Pons (tissue), 1 donor: Measurements from ENCODE around the gene CYP46A1.
"Not testable (repeated sequence)": the region's sequence is repeated elsewhere in the genome, so short reads cannot be mapped to it uniquely, and the experiment has no call there.

Experiments
- DNase-seq: peaks from one replicate; pipeline ENCODE4 v3.0.0-alpha.2; 2016; ENCODE audit warnings: low spot score

CYP46A1 gene

GRCh38 chr14:99657645-99658155 lies 26.4 kb upstream of the CYP46A1 start:
- no peak for DNase-seq

GRCh38 chr14:99658218-99658845 lies 25.8 kb upstream of the CYP46A1 start:
- no peak for DNase-seq

GRCh38 chr14:99659333-99659741 lies 24.8 kb upstream of the CYP46A1 start:
- no peak for DNase-seq

- no peak for DNase-seq
Observed at GRCh38 chr14:99660006-99660566, 24.0 kb upstream of the CYP46A1 start.

DNA sequence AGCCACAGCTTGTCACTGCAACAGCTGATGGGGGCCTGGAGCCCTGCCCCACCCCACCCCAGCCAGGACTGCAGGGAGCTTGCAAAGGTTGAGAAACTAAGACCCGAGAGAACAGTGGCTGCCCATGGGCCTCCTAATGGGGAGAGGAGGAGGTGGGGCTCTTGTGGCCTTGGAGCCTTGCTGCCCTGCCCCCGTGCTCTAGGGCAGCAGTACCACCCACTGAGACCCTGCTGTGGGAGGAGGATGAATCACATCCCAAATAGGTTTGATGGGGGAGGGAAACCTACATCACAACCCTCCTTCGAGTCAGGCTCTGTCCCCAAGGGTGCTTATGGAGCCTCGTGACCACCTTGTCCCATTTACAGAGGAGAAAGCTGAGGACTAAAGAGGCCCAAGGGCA lies 23.3 kb upstream of the CYP46A1 start:
- no peak for DNase-seq

- not testable (repeated sequence) for DNase-seq
Observed at GRCh38 chr14:99661206-99661605, 22.9 kb upstream of the CYP46A1 start.

GRCh38 chr14:99662846-99663245 lies 21.3 kb upstream of the CYP46A1 start:
- DNase-seq = no peak

DNA sequence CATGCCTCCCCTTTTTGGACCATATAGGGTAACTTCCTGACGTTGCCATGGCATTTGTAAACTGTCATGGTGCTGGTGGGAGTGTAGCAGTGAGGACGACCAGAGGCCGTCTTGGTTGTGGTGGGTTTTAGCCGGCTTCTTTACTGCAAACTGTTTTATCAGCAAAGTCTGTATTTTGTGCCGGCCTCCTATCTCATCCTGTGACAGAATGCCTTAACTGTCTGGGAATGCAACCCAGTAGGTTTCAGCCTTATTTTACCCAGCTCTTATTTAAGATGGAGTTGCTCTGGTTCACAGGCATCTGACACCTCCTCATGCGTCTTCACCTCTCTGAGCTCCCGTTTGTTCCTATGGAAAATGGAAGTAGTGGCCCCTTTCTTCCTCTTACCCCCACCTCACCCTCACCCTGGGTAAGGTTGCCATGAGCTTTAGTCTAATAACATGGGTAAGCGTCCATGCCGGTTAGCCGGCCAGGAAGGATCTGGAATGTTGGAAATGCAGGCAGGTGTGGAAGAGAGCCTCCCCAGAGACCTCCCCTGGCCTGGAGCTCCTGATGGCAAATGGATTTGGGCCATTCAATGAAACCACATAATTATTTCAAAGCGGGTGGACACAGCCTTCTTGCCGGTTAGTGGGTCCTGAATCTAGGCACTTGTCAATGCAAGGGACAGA lies 20.6 kb upstream of the CYP46A1 start:
- no peak for DNase-seq

DNA sequence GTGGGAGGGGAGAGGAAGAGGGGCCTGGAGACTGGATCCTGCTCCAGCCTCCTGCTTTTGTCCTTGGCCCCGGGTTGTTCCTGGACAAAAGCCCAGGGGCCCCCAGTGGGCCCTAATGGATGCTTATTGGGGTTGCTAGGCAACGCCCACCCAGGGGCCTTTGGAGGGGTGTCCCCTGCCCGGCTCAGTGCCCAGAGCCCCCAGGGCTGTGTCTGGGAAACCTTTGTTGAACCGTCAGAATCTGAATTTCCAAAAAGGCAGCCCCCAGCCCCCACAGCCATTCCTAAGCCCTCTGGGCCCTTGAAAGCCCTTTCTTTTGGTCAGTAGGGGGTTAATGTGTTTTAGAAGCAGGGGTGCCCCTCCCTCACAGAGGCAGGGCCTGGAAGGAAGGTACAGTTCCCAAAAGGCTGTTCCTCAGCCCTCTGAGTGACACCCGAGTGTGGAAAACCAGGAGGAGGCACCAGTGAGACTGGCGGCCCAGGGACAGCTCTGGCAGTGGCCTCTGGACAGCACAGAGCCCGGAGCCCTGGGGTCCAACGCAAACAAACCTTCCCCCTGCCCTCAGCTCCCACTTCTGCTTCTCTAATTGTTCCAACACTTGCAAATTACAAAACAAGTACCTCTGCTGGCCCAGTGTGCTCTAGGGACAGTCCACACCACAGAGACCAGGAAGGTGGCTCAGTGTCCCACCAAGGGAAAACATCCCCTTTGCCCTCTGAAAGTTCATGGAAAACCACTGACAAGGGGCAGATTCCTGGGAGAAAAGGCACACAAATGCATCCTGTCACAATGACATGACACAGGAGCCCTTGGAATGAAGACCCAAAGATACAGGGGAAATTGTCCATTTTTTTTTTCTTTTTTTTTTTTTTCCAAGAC lies 19.8 kb upstream of the CYP46A1 start:
- DNase-seq = no peak

- no peak for DNase-seq
Observed at GRCh38 chr14:99664937-99665273, 19.2 kb upstream of the CYP46A1 start.

DNA sequence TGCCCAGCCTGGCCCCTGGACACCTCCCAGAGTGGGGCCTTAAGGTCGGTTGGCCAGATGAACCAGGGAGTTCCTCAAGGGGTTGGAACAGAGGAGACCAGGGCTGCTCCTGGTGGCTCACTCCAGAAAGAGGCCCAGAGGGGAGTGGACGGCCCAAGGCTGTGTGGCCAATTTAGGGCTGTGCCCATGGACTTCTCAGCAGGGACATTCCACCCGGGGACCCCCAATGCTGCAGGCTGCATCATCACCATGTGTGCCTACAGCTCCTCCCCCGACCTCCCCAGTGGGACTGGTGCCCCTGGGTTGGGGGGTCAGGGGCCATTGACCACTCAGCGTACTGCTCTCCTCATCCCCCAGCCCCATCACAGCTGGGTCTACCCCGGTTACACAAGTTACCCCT lies 17.6 kb upstream of the CYP46A1 start:
- no peak for DNase-seq

GRCh38 chr14:99667045-99667444 lies 17.1 kb upstream of the CYP46A1 start:
- DNase-seq = no peak

DNA sequence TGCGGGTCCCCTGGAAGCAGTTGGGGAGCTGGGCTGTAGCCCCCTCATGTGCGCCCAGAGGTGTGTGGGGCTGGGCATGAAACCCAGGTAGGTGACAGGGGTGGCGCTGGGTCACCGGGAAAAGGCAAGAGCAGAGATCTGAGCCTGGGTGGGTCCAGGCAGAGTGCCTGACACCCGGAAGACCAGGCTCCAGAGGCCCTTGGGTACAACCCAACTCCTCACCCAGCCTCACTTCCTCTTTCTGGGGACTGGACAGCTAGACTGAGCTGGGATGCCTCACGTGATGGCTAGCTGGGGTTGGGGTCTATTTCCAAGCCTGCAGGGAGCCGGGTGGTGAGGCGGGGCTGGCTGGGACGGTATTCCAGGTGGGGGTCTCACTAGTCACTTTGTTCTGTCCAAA lies 16.3 kb upstream of the CYP46A1 start:
- no peak for DNase-seq

GRCh38 chr14:99668307-99669295 lies 15.5 kb upstream of the CYP46A1 start:
- no peak for DNase-seq

DNA sequence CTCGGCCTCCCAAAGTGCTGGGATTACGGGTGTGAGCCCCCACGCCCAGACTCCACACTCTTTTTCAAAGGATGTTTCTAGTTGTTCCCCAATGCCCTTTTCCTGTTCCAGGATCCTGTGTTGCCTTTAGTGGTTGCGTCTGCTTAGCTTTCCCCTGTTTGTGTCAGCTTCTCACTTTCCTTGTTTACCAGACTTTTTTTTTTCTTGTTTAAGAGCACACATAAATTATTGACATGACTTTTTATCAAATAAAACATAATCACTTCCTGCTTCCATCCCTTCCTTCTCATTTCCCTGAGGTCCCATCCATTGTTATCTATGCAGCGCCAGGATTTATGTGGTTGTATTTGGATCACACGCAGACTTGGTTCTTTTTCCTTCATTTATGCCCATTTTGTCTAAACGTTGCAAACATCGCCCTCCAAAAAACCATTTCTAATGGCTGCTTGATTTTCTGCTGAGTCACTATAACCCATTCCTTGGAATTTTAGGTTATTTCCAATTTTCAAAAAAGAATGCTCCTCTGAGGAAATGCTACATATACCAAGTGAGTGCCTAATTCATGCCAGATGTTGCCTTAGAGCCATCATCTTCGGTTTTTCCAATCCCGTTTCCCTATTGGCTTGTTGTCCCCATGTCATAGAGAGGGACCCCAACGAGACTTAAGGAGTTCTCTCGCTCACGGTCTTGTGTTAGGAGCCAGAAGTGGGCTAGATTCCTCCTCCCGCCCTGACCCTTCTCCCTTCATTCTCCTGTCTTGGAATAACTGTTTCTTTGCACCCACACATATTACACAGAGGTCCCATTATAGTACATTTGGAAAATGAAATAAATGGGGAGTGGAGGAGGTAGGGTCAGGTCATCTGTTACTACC lies 13.5 kb upstream of the CYP46A1 start:
- DNase-seq = no peak

- DNase-seq = peak; percentile 35
Observed at GRCh38 chr14:99671235-99672224, 12.6 kb upstream of the CYP46A1 start.

GRCh38 chr14:99672506-99673304 lies 11.4 kb upstream of the CYP46A1 start:
- DNase-seq = no peak
